Pancreas (tissue), 10 donors: ENCODE measurements around the gene PCAT6. TPM values are rescaled to one million over a fixed set of nuclear protein-coding genes. Genes with fewer than 3 reads are reported as not detected.

ENCODE experiments used
- ATAC-seq, 4 donors: fragments of 200-7000 bp; cut with Tn5 transposase; one replicate each; pipeline versions ENCODE4 v1.8.0 to v1.9.1; 2020; ENCODE audit warnings: mild to moderate bottlenecking in 4 of 4, moderate library complexity in 4 of 4
- DNase-seq, 6 donors: peaks; one replicate each; pipeline ENCODE4 v3.0.0-alpha.2; 2020
- FAIRE-seq: peaks from 2 replicates; lab custom pipeline; 2012; peaks lifted over from hg19 to GRCh38; lab: Jason Lieb, UNC
- H3K27ac ChIP-seq, 4 donors: fragments of 200-600 bp; sonication (generic); 1 replicate in 3 of 4; 2 replicates in 1 of 4; pipeline versions ENCODE4 v1.5.0 to v1.8.0; 2020
- H3K27me3 ChIP-seq, 4 donors: fragments of 200-600 bp; one replicate each; pipeline ENCODE4 v1.8.0; 2021
- H3K36me3 ChIP-seq, 3 donors: fragments of 200-600 bp; sonication (generic) in 1 of 3; one replicate each; pipeline versions ENCODE4 v1.5.0 to v1.8.0; 2020 to 2021
- H3K4me1 ChIP-seq, 3 donors: fragments of 200-600 bp; one replicate each; pipeline ENCODE4 v1.8.0; 2021
- H3K4me3 ChIP-seq, 4 donors: fragments of 200-600 bp; sonication (generic) in 2 of 4; one replicate each; pipeline versions ENCODE4 v1.5.0 to v1.8.0; 2020 to 2021
- H3K9me3 ChIP-seq, 4 donors: fragments of 200-600 bp; one replicate each; pipeline ENCODE4 v1.8.0; 2021
- CTCF ChIP-seq, 4 donors: fragments of 200-600 bp; sonication (generic) in 3 of 4; IDR thresholded peaks; one replicate each; pipeline versions ENCODE4 v1.5.0 to v1.8.0; 2021; ENCODE audit warnings: antibody characterized with exemption in 4 of 4
- WGBS, 2 donors: extraction: QIAGEN DNeasy Blood & Tissue Kit; methylation state at CpG; one replicate each; pipeline ENCODE4 v1.1.7; 2013; 5-methylcytosine and 5-hydroxymethylcytosine counted together
- intact Hi-C, 3 donors: fragments of 100-400 bp; cut with DNase I; formaldehyde crosslinking; loops; one replicate each; pipeline versions ENCODE4 v1.11.1 to v1.14.2; 2022
- polyA plus RNA-seq, 2 donors: library from polyadenylated mRNA; stranded (reverse); fragments of 200-250 nt; gene quantifications; one replicate each; pipeline ENCODE4 v1.2.3, GENCODE V29; 2013
- total RNA-seq, 6 donors: library from RNA; stranded (reverse); fragmentation: NEBNext Ultra II Directional in 4 of 6; extraction: Animal tissue kit (Norgen Biotek cat#: 25700) in 4 of 6; gene quantifications; one replicate each; pipeline versions ENCODE4 v1.2.1 to v1.2.4, GENCODE V29; 2021 to 2023
- donor health status: healthy with polysubstance abuse.
- donor health status: DM: no; HTN: no; CAD: no; lungs with moderate emphysema.
- donor health status: DM: no; HTN: no; CAD: no.
- donor health status: control.
- donor health status: control.
- donor health status: Bipolar disorder and iron deficiency.
- donor health status: DM: yes; HTN: yes; CAD: no.
- donor health status: DM: no; HTN: no; CAD: no.
- donor health status: DM: no; HTN: no; CAD: no.
- donor health status: DM: yes; HTN: yes; CAD: no.

Gene PCAT6
- total and polyA plus RNA-seq, 8 donors: 0.31 to 2.5 (median 0.82) TPM

- intact Hi-C loops: no loop called here
- no peak overlapping the region for H3K4me3 ChIP-seq
- DNase-seq (no peak), ATAC-seq (peak in 1 of 4 donors; percentile 46), FAIRE-seq (no peak)
- H3K9me3 ChIP-seq: no peaks in the 10 kb centered on the region
- H3K27me3 ChIP-seq: no peaks in the 10 kb centered on the region
- no peak overlapping the region for H3K27ac ChIP-seq
- H3K4me1 ChIP-seq: no peaks in the 10 kb centered on the region
- WGBS, 2 donors: 84 to 90% methylated on average over 7 of the region's 7 CpGs
- no peak for TF ChIP-seq CTCF (IDR thresholded peaks at IDR 0.05)
- H3K36me3 ChIP-seq: no peaks in the 10 kb centered on the region
Observed at GRCh38 chr1:202850593-202851362, 40.0 kb downstream of the PCAT6 start.

- Histone ChIP-seq H3K27ac (no peak overlapping the region), H3K36me3 (no peaks in the 10 kb centered on the region), H3K4me1 (no peaks in the 10 kb centered on the region), H3K9me3 (no peaks in the 10 kb centered on the region), H3K4me3 (no peak overlapping the region), H3K27me3 (no peaks in the 10 kb centered on the region)
- intact Hi-C loops: no loop called here
- FAIRE-seq (no peak), ATAC-seq (peak; percentile 64 to 85 (median 76)), DNase-seq (peak in 2 of 6 donors; percentile 37 to 41)
- TF ChIP-seq CTCF (IDR thresholded peaks at IDR 0.05): no peak
- 63 to 64% methylated on average over 15 of the region's 15 CpGs for WGBS, 2 donors
Observed at GRCh38 chr1:202852163-202852904, 41.6 kb downstream of the PCAT6 start.

GRCh38 chr1:202854787-202855186 lies 44.0 kb downstream of the PCAT6 start:
- Histone ChIP-seq H3K36me3 (no peaks in the 10 kb centered on the region), H3K4me3 (no peak overlapping the region), H3K27me3 (no peaks in the 10 kb centered on the region), H3K4me1 (no peaks in the 10 kb centered on the region), H3K9me3 (no peaks in the 10 kb centered on the region), H3K27ac (no peak overlapping the region)
- no peak for FAIRE-seq
- TF ChIP-seq CTCF (IDR thresholded peaks at IDR 0.05): no peak
- ATAC-seq: no peak
- no peak for DNase-seq
- WGBS, 2 donors: 86 to 92% methylated on average over 8 of the region's 8 CpGs
- intact Hi-C loops: no loop called here

- no peak for ATAC-seq
- no peaks in the 10 kb centered on the region for H3K9me3 ChIP-seq
- intact Hi-C loops: no loop called here
- no peak for TF ChIP-seq CTCF (IDR thresholded peaks at IDR 0.05)
- H3K27me3 ChIP-seq: no peaks in the 10 kb centered on the region
- no peaks in the 10 kb centered on the region for H3K4me1 ChIP-seq
- no peak for FAIRE-seq
- DNase-seq: no peak
- H3K27ac ChIP-seq: no peak overlapping the region
- no peaks in the 10 kb centered on the region for H3K36me3 ChIP-seq
- WGBS, 2 donors: 89 to 90% methylated on average over 2 of the region's 2 CpGs
- H3K4me3 ChIP-seq: no peak overlapping the region
Observed at GRCh38 chr1:202856014-202856413, 45.3 kb downstream of the PCAT6 start.
